IMR-90 (cell line): ENCODE results near the gene RFK. TPM values are rescaled to one million over a fixed set of nuclear protein-coding genes. Genes with fewer than 3 reads are reported as not detected.

Experiments
- ATAC-seq: fragments of 200-7000 bp; cut with Tn5 transposase; 2 replicates; pipeline ENCODE4 v1.9.1; 2020; ENCODE audit warnings: low read depth, mild to moderate bottlenecking, moderate library complexity
- BruUV-seq: library from RNA; stranded (reverse); fragments of 400-500 nt; replicated peaks from 2 replicates; lab custom pipeline; 2021; lab: Mats Ljungman, UMichigan
- CTCF ChIA-PET: fragments of 300-600 bp; formaldehyde crosslinking; extraction: SDS; loops from one replicate; lab custom pipeline; 2021; ENCODE audit warnings: antibody characterized with exemption; lab: Yijun Ruan, JAX
- POLR2A ChIA-PET: fragments of 300-600 bp; sonication (Branson Sonifier 250); formaldehyde crosslinking; loops from one replicate; lab custom pipeline; 2022; ENCODE audit warnings: antibody characterized with exemption; ENCODE audit not compliant: unreplicated experiment; lab: Charles Lee
- DNase-seq: peaks from one replicate; pipeline ENCODE4 v3.0.0; 2013
- H2AFZ ChIP-seq: replicated peaks from 2 replicates; pipeline ENCODE3; 2013; ENCODE audit warnings: low read length, mild to moderate bottlenecking; ENCODE audit not compliant: poor library complexity
- H2AK5ac ChIP-seq: 2 replicates; pipeline ENCODE4 v1.6.1; 2013; ENCODE audit warnings: low read depth, low read length, inconsistent platforms
- H2AK9ac ChIP-seq: replicated peaks from 2 replicates; pipeline ENCODE3; 2013; ENCODE audit warnings: mild to moderate bottlenecking, low read depth, low read length, moderate library complexity; ENCODE audit not compliant: poor library complexity
- H2BK120ac ChIP-seq: 2 replicates; pipeline ENCODE4 v1.6.1; 2013; ENCODE audit warnings: low read depth, low read length, inconsistent platforms
- H2BK15ac ChIP-seq: 3 replicates; pipeline ENCODE4 v1.6.1; 2013; ENCODE audit warnings: low read depth, low read length, inconsistent platforms
- H2BK20ac ChIP-seq: 2 replicates; pipeline ENCODE4 v1.6.1; 2013; ENCODE audit warnings: low read depth, mild to moderate bottlenecking, inconsistent platforms, low read length, moderate library complexity
- H2BK5ac ChIP-seq: 2 replicates; pipeline ENCODE4 v1.6.1; 2013; ENCODE audit warnings: mild to moderate bottlenecking, low read depth, low read length, inconsistent platforms; ENCODE audit not compliant: poor library complexity, severe bottlenecking
- H3K14ac ChIP-seq: replicated peaks from 2 replicates; pipeline ENCODE4 v1.6.1; 2013; ENCODE audit warnings: low read depth, low read length, inconsistent platforms
- H3K18ac ChIP-seq: 2 replicates; pipeline ENCODE4 v1.6.1; 2013; ENCODE audit warnings: low read depth, low read length, control low read depth
- H3K23ac ChIP-seq: 2 replicates; pipeline ENCODE4 v1.6.1; 2013; ENCODE audit warnings: low read depth, low read length, inconsistent platforms
- H3K27ac ChIP-seq: 2 replicates; pipeline ENCODE4 v1.5.1; 2013; ENCODE audit warnings: mild to moderate bottlenecking, control low read depth, low read length; ENCODE audit not compliant: insufficient read depth
- H3K27me3 ChIP-seq: 2 replicates; pipeline ENCODE4 v1.6.1; 2013; ENCODE audit warnings: low read length; ENCODE audit not compliant: control insufficient read depth, insufficient read depth
- H3K36me3 ChIP-seq: 2 replicates; pipeline ENCODE4 v1.6.1; 2013; ENCODE audit warnings: low read length, mixed read lengths; ENCODE audit not compliant: control insufficient read depth, insufficient read depth
- H3K4ac ChIP-seq: 2 replicates; pipeline ENCODE4 v1.6.1; 2013; ENCODE audit warnings: low read depth, low read length, inconsistent platforms
- H3K4me1 ChIP-seq: 2 replicates; pipeline ENCODE4 v1.6.1; 2013; ENCODE audit warnings: low read length, mixed read lengths; ENCODE audit not compliant: control insufficient read depth, insufficient read depth
- H3K4me2 ChIP-seq: 2 replicates; pipeline ENCODE4 v1.6.1; 2013; ENCODE audit warnings: low read depth, mild to moderate bottlenecking, control low read depth, low read length, moderate library complexity
- H3K4me3 ChIP-seq: 2 replicates; pipeline ENCODE4 v1.5.1; 2013; ENCODE audit warnings: low read depth, mild to moderate bottlenecking, control low read depth, low read length, moderate library complexity; ENCODE audit not compliant: insufficient read depth
- H3K56ac ChIP-seq: 2 replicates; pipeline ENCODE4 v1.6.1; 2013; ENCODE audit warnings: low read length, inconsistent platforms; ENCODE audit not compliant: insufficient read depth; ENCODE audit errors: extremely low read depth
- H3K79me1 ChIP-seq, 2 experiments: 2 replicates each; pipeline ENCODE4 v1.6.1; 2013; ENCODE audit warnings: low read length in 2 of 2, inconsistent platforms in 1 of 2, low read depth in 1 of 2
- H3K9ac ChIP-seq: 2 replicates; pipeline ENCODE4 v1.6.1; 2013; ENCODE audit warnings: low read depth, low read length, control low read depth
- H3K9me1 ChIP-seq: 2 replicates; pipeline ENCODE4 v1.6.1; 2013; ENCODE audit warnings: low read length, inconsistent platforms; ENCODE audit not compliant: insufficient read depth
- H3K9me3 ChIP-seq: 2 replicates; pipeline ENCODE4 v1.6.1; 2013; ENCODE audit warnings: low read length; ENCODE audit not compliant: control insufficient read depth, insufficient read depth
- H4K20me1 ChIP-seq: 2 replicates; pipeline ENCODE4 v1.6.1; 2013; ENCODE audit warnings: low read length, inconsistent platforms; ENCODE audit not compliant: insufficient read depth
- H4K5ac ChIP-seq: 2 replicates; pipeline ENCODE4 v1.6.1; 2013; ENCODE audit warnings: mild to moderate bottlenecking, low read depth, low read length, control low read depth
- H4K8ac ChIP-seq, 2 experiments: 2 replicates each; pipeline ENCODE4 v1.6.1; 2013; ENCODE audit warnings: low read depth in 2 of 2, low read length in 2 of 2, control low read depth in 1 of 2, inconsistent platforms in 1 of 2
- H4K91ac ChIP-seq: 2 replicates; pipeline ENCODE4 v1.6.1; 2013; ENCODE audit warnings: low read depth, low read length, inconsistent platforms; ENCODE audit not compliant: insufficient read depth
- CEBPB ChIP-seq: IDR thresholded peaks from 2 replicates; pipeline ENCODE4 v1.6.1; 2012; ENCODE audit warnings: low read depth, low read length, improper control_type of control experiment
- CHD1 ChIP-seq: IDR thresholded peaks from 2 replicates; pipeline ENCODE4 v1.6.1; 2012; ENCODE audit warnings: low read depth, low read length, improper control_type of control experiment
- MAFK ChIP-seq: IDR thresholded peaks from 2 replicates; pipeline ENCODE4 v1.6.1; 2012; ENCODE audit warnings: low read depth, low read length, improper control_type of control experiment
- MXI1 ChIP-seq: IDR thresholded peaks from 2 replicates; pipeline ENCODE4 v1.6.1; 2012; ENCODE audit warnings: low read depth, mild to moderate bottlenecking, low read length, moderate library complexity, borderline replicate concordance
- NFE2L2 ChIP-seq: fragments of 150-350 bp; IDR thresholded peaks from 2 replicates; pipeline ENCODE4 v1.6.1; 2016; ENCODE audit warnings: low read depth, mild to moderate bottlenecking, low read length
- POLR2A ChIP-seq: IDR thresholded peaks from 2 replicates; pipeline ENCODE4 v1.6.1; 2012; ENCODE audit warnings: mild to moderate bottlenecking, low read depth, low read length
- RCOR1 ChIP-seq: IDR thresholded peaks from 2 replicates; pipeline ENCODE4 v1.6.1; 2012; ENCODE audit warnings: mild to moderate bottlenecking, low read length, improper control_type of control experiment; ENCODE audit not compliant: insufficient replicate concordance
- SMC3 ChIP-seq: fragments of 150-350 bp; IDR thresholded peaks from 2 replicates; pipeline ENCODE4 v1.6.1; 2016; ENCODE audit warnings: low read depth, mild to moderate bottlenecking, antibody characterized with exemption, low read length, moderate library complexity
- WGBS, 2 experiments: methylation state at CpG; one replicate each; pipeline versions ENCODE4 v1.1.5 to v1.1.7; 2013; ENCODE audit warnings: missing lambda C conversion rate in 2 of 2; ENCODE audit not compliant: insufficient read length in 1 of 2; ENCODE audit errors: extremely low coverage in 2 of 2; 5-methylcytosine and 5-hydroxymethylcytosine counted together
- dilution Hi-C: fragments of 300-500 bp; cut with HindIII; formaldehyde crosslinking; loops from one replicate; pipeline ENCODE4 v1.14.3; 2018; ENCODE audit warnings: low sequenced_read_pairs; ENCODE audit not compliant: unreplicated experiment
- in situ Hi-C: fragments of 300-500 bp; cut with MboI; formaldehyde crosslinking; loops from 3 replicates; pipeline ENCODE4 v1.14.3; 2019; ENCODE audit warnings: low sequenced_read_pairs, inconsistent platforms, mixed read lengths
- intact Hi-C: fragments of 100-400 bp; cut with micrococcal nuclease; formaldehyde crosslinking; loops from 2 replicates; pipeline ENCODE4 v1.10.0; 2022
- polyA plus RNA-seq, 3 experiments: library from polyadenylated mRNA; depleted of rRNA; stranded (reverse); fragments of >200 nt; gene quantifications; 2 replicates each; pipeline ENCODE4 v1.2.3, GENCODE V29; 2012; ENCODE audit warnings: low replicate concordance in 1 of 3
- total RNA-seq: library from RNA; depleted of rRNA; stranded (reverse); fragments of >200 nt; gene quantifications from 2 replicates; pipeline ENCODE4 v1.2.3, GENCODE V29; 2012
- TF ChIP-seq, protein P1 (sequence below): fragments of 150-350 bp; IDR thresholded peaks from 2 replicates; pipeline ENCODE4 v1.6.1; 2017; ENCODE audit warnings: mild to moderate bottlenecking, antibody characterized with exemption, low read length, low read depth

RFK gene
- total and polyA plus RNA-seq, 2 of the 4 experiments (the other 2 are of a cell fraction) = 10.3 to 13.8 TPM

DNA sequence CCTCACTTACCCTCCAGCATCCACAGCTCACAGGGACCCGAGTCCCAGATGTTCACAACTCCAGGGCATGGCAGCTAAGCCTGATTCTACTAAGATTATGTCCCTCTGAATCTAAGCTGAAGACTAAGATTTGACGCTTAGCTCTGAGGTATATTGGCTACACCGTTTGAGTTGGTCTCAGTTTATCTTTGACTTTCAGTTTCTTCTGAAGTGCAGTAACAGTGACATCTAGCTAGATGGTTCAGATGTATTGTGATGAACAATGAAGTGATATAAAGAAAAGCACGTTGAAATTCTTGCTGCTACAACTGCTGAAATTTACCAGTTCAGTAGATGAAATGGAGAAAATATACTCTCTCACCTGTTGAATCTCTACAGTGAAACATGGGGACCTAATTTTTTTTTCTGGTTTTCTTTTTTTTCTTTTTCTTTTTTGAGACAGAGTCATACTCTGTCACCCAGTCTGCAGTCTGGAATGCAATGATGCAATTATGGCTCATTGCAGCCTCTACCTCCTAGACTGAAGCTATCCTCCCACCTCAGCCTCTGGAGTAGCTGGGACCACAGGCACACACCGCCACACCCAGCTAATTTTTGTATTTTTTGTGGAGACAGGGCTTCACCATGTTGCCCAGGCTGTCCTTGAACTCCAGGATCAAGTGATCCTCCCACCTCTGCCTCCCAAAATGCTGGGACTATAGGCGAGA lies 15.7 kb downstream of the RFK start:
- peak overlapping the region; percentile 7; the same call in 1 of the 2 replicates for H2AK5ac ChIP-seq
- dilution Hi-C loops = no loop called here
- ChIA-PET POLR2A (no interaction called here), CTCF (no interaction called here)
- no peak overlapping the region for H3K4ac ChIP-seq
- H4K20me1 ChIP-seq = no peaks in the 10 kb centered on the region
- no peak overlapping the region; the same call in 1 of the 2 replicates for H4K91ac ChIP-seq
- no peak overlapping the region for H2AFZ ChIP-seq
- TF ChIP-seq POLR2A (no peak), MXI1 (no peak), RCOR1 (no peak), CHD1 (no peak), CEBPB (peak; percentile 37; the same call in 1 of the 2 replicates), MAFK (no peak), NFE2L2 (no peak), SMC3 (no peak)
- TF ChIP-seq, protein P1, sequence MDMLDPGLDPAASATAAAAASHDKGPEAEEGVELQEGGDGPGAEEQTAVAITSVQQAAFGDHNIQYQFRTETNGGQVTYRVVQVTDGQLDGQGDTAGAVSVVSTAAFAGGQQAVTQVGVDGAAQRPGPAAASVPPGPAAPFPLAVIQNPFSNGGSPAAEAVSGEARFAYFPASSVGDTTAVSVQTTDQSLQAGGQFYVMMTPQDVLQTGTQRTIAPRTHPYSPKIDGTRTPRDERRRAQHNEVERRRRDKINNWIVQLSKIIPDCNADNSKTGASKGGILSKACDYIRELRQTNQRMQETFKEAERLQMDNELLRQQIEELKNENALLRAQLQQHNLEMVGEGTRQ = no peak
- no peaks in the 10 kb centered on the region for H3K9me3 ChIP-seq
- no peak overlapping the region for H3K4me3 ChIP-seq
- H3K27me3 ChIP-seq = no peaks in the 10 kb centered on the region
- peak overlapping the region; percentile 17; the same call in 1 of the 3 replicates for H2BK15ac ChIP-seq
- no peaks in the 10 kb centered on the region for H3K36me3 ChIP-seq
- H3K79me1 ChIP-seq = no peaks in the 10 kb centered on the region; a peak in 1 of 4 replicates
- no peak overlapping the region for H3K9ac ChIP-seq
- intact Hi-C loops = no loop called here
- BruUV-seq = no TSS peak
- no peak overlapping the region for H3K14ac ChIP-seq
- no peak overlapping the region; the same call in 1 of the 2 replicates for H4K5ac ChIP-seq
- H3K56ac ChIP-seq = no peak overlapping the region
- H3K9me1 ChIP-seq = peaks cover 4% of the 10 kb centered on the region; the same call in 1 of the 2 replicates
- no peak overlapping the region for H2BK20ac ChIP-seq
- in situ Hi-C loops = no loop called here
- WGBS, 2 experiments = 100% methylated on average over 1 of the region's 6 CpGs; no CpG with 5 or more reads in 1 of the 2 experiments
- ATAC-seq (no peak), DNase-seq (no peak)
- no peak overlapping the region for H3K18ac ChIP-seq
- no peak overlapping the region for H2AK9ac ChIP-seq
- H4K8ac ChIP-seq = no peak overlapping the region
- H2BK5ac ChIP-seq = no peak overlapping the region
- peaks cover 8% of the 10 kb centered on the region for H3K4me1 ChIP-seq
- H3K4me2 ChIP-seq = no peak overlapping the region
- peak overlapping the region; percentile 22; the same call in 1 of the 2 replicates for H2BK120ac ChIP-seq
- no peak overlapping the region for H3K27ac ChIP-seq
- H3K23ac ChIP-seq = no peak overlapping the region
